KMS-11 (cell line): ENCODE results near the gene PSMC3IP.
A peak's percentile ranks its signal among the peaks of the same experiment; 100 is the strongest.
"Not testable (repeated sequence)": the region's sequence is repeated elsewhere in the genome, so short reads cannot be mapped to it uniquely, and the experiment has no call there.

Experiments used
- H2AFZ ChIP-seq: fragments of 200-600 bp; sonication (generic); 2 replicates; pipeline ENCODE4 v1.6.1; 2016; ENCODE audit warnings: antibody characterized with exemption, mixed run types, low read depth
- H3K27ac ChIP-seq: fragments of 200-600 bp; sonication (generic); 2 replicates; pipeline ENCODE4 v1.6.1; 2016; ENCODE audit warnings: mild to moderate bottlenecking, mixed run types
- H3K27me3 ChIP-seq: fragments of 200-600 bp; sonication (generic); 2 replicates; pipeline ENCODE4 v1.6.1; 2017; ENCODE audit warnings: mild to moderate bottlenecking, low read depth, mixed run types, moderate library complexity; ENCODE audit not compliant: insufficient read depth
- H3K36me3 ChIP-seq: fragments of 200-600 bp; sonication (generic); 2 replicates; pipeline ENCODE4 v1.6.1; 2017; ENCODE audit warnings: mild to moderate bottlenecking, mixed run types; ENCODE audit not compliant: insufficient read depth
- H3K4me1 ChIP-seq: fragments of 200-600 bp; sonication (generic); 2 replicates; pipeline ENCODE4 v1.6.1; 2016; ENCODE audit warnings: mild to moderate bottlenecking, low read depth, mixed run types; ENCODE audit not compliant: poor library complexity, severe bottlenecking
- H3K4me2 ChIP-seq: fragments of 200-600 bp; sonication (generic); 2 replicates; pipeline ENCODE4 v1.7.0; 2016; ENCODE audit warnings: mild to moderate bottlenecking, mixed run types
- H3K4me3 ChIP-seq: fragments of 200-600 bp; sonication (generic); IDR thresholded peaks from 2 replicates; pipeline ENCODE4 v1.6.1; 2017; ENCODE audit warnings: low read depth, low read length, mixed read lengths; ENCODE audit not compliant: insufficient read depth
- H3K79me2 ChIP-seq: fragments of 200-600 bp; sonication (generic); 2 replicates; pipeline ENCODE4 v1.6.1; 2016; ENCODE audit warnings: low read depth, mixed run types; ENCODE audit not compliant: insufficient read depth
- H3K9ac ChIP-seq: fragments of 200-600 bp; sonication (generic); 2 replicates; pipeline ENCODE4 v1.6.1; 2016; ENCODE audit warnings: mild to moderate bottlenecking, mixed run types
- H4K20me1 ChIP-seq: fragments of 200-600 bp; sonication (generic); 2 replicates; pipeline ENCODE4 v1.6.1; 2016; ENCODE audit warnings: mild to moderate bottlenecking, mixed run types; ENCODE audit not compliant: insufficient read depth
- TF ChIP-seq, protein P1 (sequence below): fragments of 200-600 bp; sonication (generic); conservative IDR thresholded peaks from 2 replicates; pipeline ENCODE4 v1.6.1; 2017; ENCODE audit warnings: low read depth, mild to moderate bottlenecking, antibody characterized with exemption, low read length, moderate library complexity, mixed read lengths

Gene PSMC3IP

DNA sequence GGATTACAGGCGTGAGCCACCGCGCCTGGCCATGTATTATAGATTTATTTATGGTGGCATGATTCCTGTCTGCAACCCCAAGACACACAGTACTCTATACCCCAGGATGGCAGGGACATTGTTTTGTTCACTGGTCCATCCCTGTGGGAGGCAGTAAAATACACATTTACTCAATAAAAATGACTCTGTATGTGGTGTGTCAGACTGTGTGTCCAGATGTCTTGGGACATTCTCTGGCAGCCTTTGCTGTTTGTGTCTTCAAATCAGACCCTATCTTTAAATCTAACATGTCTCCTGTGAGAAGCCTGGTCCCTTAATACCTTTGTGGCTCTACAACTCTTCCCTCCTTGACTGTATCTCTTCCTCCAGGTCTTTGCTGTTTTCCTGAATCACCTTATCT lies 17.3 kb downstream of the PSMC3IP start:
- H3K4me2 ChIP-seq = no peak overlapping the region; the same call in 1 of the 2 replicates
- H3K27me3 ChIP-seq = no peaks in the 10 kb centered on the region; the same call in 1 of the 2 replicates
- no peaks in the 10 kb centered on the region; the same call in 1 of the 2 replicates for H3K36me3 ChIP-seq
- TF ChIP-seq, protein P1, sequence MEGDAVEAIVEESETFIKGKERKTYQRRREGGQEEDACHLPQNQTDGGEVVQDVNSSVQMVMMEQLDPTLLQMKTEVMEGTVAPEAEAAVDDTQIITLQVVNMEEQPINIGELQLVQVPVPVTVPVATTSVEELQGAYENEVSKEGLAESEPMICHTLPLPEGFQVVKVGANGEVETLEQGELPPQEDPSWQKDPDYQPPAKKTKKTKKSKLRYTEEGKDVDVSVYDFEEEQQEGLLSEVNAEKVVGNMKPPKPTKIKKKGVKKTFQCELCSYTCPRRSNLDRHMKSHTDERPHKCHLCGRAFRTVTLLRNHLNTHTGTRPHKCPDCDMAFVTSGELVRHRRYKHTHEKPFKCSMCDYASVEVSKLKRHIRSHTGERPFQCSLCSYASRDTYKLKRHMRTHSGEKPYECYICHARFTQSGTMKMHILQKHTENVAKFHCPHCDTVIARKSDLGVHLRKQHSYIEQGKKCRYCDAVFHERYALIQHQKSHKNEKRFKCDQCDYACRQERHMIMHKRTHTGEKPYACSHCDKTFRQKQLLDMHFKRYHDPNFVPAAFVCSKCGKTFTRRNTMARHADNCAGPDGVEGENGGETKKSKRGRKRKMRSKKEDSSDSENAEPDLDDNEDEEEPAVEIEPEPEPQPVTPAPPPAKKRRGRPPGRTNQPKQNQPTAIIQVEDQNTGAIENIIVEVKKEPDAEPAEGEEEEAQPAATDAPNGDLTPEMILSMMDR = no peak
- H4K20me1 ChIP-seq = no peaks in the 10 kb centered on the region
- H3K4me3 ChIP-seq = no peak overlapping the region
- H3K9ac ChIP-seq = no peak overlapping the region
- peaks cover 21% of the 10 kb centered on the region for H3K79me2 ChIP-seq
- H3K27ac ChIP-seq = no peak overlapping the region
- no peak overlapping the region for H2AFZ ChIP-seq
- peaks cover 34% of the 10 kb centered on the region for H3K4me1 ChIP-seq

DNA sequence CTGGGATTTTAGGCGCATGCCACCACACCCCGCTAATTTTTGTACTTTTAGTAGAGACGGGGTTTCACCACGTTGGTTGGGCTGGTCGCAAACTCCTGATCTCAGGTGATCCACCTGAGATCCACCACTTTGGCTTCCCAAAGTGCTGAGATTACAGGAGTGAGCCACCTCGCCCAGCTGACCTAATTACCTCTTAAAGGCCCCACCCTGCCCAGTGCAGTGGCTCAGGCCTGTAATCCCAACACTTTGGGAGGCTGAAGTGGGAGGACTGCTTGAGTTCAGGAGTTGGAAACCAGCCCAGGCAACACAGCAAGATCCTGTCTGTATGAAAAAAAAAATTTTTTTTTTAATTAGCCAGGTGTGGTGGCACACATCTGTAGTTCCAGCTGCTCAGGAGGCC lies 18.5 kb downstream of the PSMC3IP start:
- TF ChIP-seq, protein P1 = no peak
- H3K9ac ChIP-seq = no peak overlapping the region
- no peaks in the 10 kb centered on the region for H4K20me1 ChIP-seq
- H2AFZ ChIP-seq = no peak overlapping the region
- peaks cover 39% of the 10 kb centered on the region for H3K4me1 ChIP-seq
- no peak overlapping the region for H3K4me2 ChIP-seq
- H3K27ac ChIP-seq = no peak overlapping the region
- H3K79me2 ChIP-seq = peaks cover 21% of the 10 kb centered on the region
- H3K27me3 ChIP-seq = no peaks in the 10 kb centered on the region; the same call in 1 of the 2 replicates
- no peak overlapping the region for H3K4me3 ChIP-seq
- no peaks in the 10 kb centered on the region; the same call in 1 of the 2 replicates for H3K36me3 ChIP-seq

DNA sequence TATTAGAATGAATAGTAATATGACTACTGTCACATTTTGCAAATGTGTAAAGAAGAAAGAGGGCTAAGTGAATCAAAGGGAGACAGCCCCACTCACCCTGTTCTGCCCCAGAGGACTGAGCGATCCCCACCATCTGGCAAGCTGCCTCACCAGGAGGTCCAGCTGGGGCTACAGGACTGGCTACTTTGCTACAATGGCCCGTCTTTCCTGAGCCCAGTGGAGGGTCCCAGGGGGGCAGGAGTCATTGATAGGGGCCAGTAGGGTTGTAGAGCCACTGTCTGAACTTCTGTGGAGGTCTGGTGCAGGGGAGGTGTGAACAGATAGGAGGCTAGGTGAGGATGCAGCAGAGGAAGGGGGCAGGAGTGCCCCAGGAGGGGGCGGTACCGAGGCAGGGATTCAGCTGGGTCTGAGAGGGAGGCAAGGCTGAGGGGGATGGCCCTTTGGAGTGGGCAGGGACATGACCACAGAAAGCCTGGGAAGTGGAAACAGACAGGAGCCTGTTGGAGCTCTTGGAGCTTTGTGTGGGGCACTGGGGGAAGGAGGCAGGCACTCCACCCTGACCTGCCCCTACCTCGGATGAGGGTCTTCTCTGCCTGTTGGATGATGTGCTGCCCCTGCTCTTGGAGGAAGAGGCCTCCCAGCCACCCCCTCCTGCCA lies 21.4 kb downstream of the PSMC3IP start:
- not testable (repeated sequence) for H3K36me3 ChIP-seq, H3K4me3 ChIP-seq, H4K20me1 ChIP-seq, H2AFZ ChIP-seq, H3K79me2 ChIP-seq, H3K9ac ChIP-seq, H3K27ac ChIP-seq, H3K27me3 ChIP-seq
- peaks cover 22% of the 10 kb centered on the region for H3K4me1 ChIP-seq
- H3K4me2 ChIP-seq = peak overlapping the region; percentile 69; the same call in 1 of the 2 replicates

DNA sequence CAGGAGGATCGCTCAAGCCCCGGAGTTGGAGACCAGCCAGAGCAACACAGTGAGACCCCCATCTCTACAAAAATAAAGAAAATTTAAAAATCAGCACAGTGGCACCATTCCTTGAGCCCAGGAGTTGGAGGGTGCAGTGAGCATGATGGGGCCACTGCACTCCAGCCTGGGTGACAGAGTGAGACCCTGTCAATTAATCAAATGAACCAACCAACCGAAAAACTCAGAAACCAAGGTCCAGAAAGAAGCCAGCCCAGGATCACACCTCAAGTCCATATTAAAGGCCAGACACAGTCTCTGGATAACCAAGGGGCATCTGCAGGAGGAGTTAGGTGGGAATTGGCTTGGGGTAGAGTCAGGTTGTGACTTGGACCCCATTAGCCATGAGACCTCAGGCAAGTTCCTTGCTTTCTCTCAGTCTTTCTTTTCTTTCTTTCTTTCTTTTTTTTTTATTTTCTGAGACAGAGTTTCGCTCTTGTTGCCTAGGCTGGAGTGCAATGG lies 22.4 kb downstream of the PSMC3IP start:
- H3K27me3 ChIP-seq = no peaks in the 10 kb centered on the region; the same call in 1 of the 2 replicates
- H3K36me3 ChIP-seq = no peaks in the 10 kb centered on the region
- peaks cover 21% of the 10 kb centered on the region for H3K4me1 ChIP-seq
- H3K27ac ChIP-seq = no peak overlapping the region
- no peak overlapping the region for H3K4me3 ChIP-seq
- H2AFZ ChIP-seq = peak overlapping the region; percentile 85
- no peaks in the 10 kb centered on the region for H4K20me1 ChIP-seq
- H3K9ac ChIP-seq = peak overlapping the region; percentile 40; the same call in 1 of the 2 replicates
- TF ChIP-seq, protein P1 = no peak
- peak overlapping the region; percentile 69 for H3K4me2 ChIP-seq
- no peaks in the 10 kb centered on the region for H3K79me2 ChIP-seq
